Testis (tissue), 3 donors: Measurements from ENCODE around the gene VSNL1. TPM values are rescaled to one million over a fixed set of nuclear protein-coding genes. Genes with fewer than 3 reads are reported as not detected.

Experiments used
- DNase-seq: peaks from one replicate; pipeline ENCODE4 v3.0.0-alpha.2; 2019
- H3K27ac ChIP-seq, 2 donors: fragments of 200-600 bp; sonication (generic); one replicate each; pipeline ENCODE4 v1.5.1; 2019
- H3K27me3 ChIP-seq: fragments of 200-600 bp; sonication (generic); one replicate; pipeline ENCODE4 v1.5.1; 2019
- H3K36me3 ChIP-seq: fragments of 200-600 bp; sonication (generic); one replicate; pipeline ENCODE4 v1.5.1; 2017; ENCODE audit warnings: low read depth; ENCODE audit errors: missing control alignments
- H3K4me1 ChIP-seq: fragments of 200-600 bp; sonication (generic); one replicate; pipeline ENCODE4 v1.5.1; 2019
- H3K4me3 ChIP-seq, 2 donors: fragments of 200-600 bp; sonication (generic); one replicate each; pipeline ENCODE4 v1.5.1; 2017 to 2019
- H3K9me3 ChIP-seq: fragments of 200-600 bp; sonication (generic); one replicate; pipeline ENCODE4 v1.5.1; 2017
- POLR2A ChIP-seq: fragments of 450-650 bp; IDR thresholded peaks from one replicate; pipeline ENCODE4 v1.6.1; 2017; ENCODE audit warnings: antibody characterized with exemption, mild to moderate bottlenecking, moderate library complexity
- WGBS, 2 donors: methylation state at CpG; one replicate each; pipeline ENCODE4 v1.1.5; 2018; 5-methylcytosine and 5-hydroxymethylcytosine counted together
- intact Hi-C: fragments of 100-400 bp; cut with DNase I; formaldehyde crosslinking; loops from one replicate; pipeline ENCODE4 v1.15.1; 2023; ENCODE audit warnings: low total_unique reads
- polyA plus RNA-seq: library from polyadenylated mRNA; stranded (reverse); fragments of 350-450 nt; fragmentation: Illumina TruSeq; extraction: RNeasy Lipid Tissue Mini Kit (QIAGEN cat#74804); gene quantifications from one replicate; pipeline ENCODE4 v1.2.3, GENCODE V29; 2014; ENCODE audit warnings: low read depth, low replicate concordance; ENCODE audit not compliant: insufficient read depth
- total RNA-seq, 2 donors: library from RNA; depleted of rRNA; stranded (reverse); fragments of >200 nt; gene quantifications; one replicate each; pipeline ENCODE4 v1.2.3, GENCODE V29; 2016
- TF ChIP-seq, protein P1 (sequence below), 3 experiments: fragments of 450-650 bp in 2 of 3; fragments of 200-600 bp in 1 of 3; sonication (generic) in 1 of 3; IDR thresholded peaks; one replicate each; pipeline ENCODE4 v1.5.1; 2016 to 2019; ENCODE audit warnings: antibody characterized with exemption in 3 of 3, mild to moderate bottlenecking in 2 of 3, moderate library complexity in 1 of 3

Gene VSNL1
- total and polyA plus RNA-seq, 3 donors from 2014 or later = 0.46 to 1.8 (median 1.4) TPM

DNA sequence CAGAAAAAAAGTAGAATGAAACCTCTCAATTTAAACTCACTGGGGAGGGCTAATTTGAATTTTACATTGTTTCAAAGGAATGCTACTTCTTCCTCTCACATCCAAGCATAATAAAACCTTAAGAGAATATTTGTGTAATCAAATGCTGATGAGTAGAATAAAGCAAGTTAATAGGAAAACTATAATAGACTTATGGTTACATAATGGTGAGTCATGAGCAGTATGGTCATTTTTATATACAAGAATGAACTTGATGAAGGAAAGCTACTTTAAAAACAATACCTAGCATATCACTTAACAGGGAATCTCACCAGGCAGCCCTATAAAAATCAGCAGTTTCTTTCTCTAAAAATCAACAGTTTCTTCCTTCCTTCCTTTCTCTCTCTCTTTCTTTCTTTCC is 80.3 kb downstream of the VSNL1 start:
- H3K9me3 ChIP-seq = no peaks in the 10 kb centered on the region
- no peaks in the 10 kb centered on the region for H3K4me1 ChIP-seq
- no peak for DNase-seq
- TF ChIP-seq POLR2A = no peak
- TF ChIP-seq, protein P1, sequence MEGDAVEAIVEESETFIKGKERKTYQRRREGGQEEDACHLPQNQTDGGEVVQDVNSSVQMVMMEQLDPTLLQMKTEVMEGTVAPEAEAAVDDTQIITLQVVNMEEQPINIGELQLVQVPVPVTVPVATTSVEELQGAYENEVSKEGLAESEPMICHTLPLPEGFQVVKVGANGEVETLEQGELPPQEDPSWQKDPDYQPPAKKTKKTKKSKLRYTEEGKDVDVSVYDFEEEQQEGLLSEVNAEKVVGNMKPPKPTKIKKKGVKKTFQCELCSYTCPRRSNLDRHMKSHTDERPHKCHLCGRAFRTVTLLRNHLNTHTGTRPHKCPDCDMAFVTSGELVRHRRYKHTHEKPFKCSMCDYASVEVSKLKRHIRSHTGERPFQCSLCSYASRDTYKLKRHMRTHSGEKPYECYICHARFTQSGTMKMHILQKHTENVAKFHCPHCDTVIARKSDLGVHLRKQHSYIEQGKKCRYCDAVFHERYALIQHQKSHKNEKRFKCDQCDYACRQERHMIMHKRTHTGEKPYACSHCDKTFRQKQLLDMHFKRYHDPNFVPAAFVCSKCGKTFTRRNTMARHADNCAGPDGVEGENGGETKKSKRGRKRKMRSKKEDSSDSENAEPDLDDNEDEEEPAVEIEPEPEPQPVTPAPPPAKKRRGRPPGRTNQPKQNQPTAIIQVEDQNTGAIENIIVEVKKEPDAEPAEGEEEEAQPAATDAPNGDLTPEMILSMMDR (IDR thresholded peaks at IDR 0.05) = no peak
- H3K4me3 ChIP-seq = no peak overlapping the region
- H3K27ac ChIP-seq = no peak overlapping the region
- no peaks in the 10 kb centered on the region for H3K36me3 ChIP-seq
- intact Hi-C loops = no loop called here
- H3K27me3 ChIP-seq = no peaks in the 10 kb centered on the region

DNA sequence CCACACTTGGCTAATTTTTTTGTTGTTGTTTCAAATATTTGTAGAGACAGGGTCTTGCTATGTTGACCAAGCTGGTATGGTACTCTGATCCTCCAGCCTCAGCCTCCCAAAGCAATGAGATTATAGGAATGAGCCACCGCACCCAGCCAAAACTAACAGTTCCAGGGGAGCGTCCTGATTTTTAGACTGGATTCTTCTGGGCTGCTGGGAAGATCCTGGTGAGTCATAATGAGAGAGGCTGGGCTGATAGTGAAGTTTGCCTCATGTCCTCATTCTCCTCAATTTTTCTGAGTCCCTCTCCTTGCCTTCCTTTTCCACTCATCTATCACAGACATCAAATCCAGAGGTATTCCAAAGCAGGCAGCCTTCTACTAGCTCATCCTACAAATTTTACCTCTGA is 81.3 kb downstream of the VSNL1 start:
- Histone ChIP-seq H3K36me3 (no peaks in the 10 kb centered on the region), H3K4me3 (no peak overlapping the region), H3K27ac (no peak overlapping the region), H3K27me3 (no peaks in the 10 kb centered on the region), H3K9me3 (no peaks in the 10 kb centered on the region), H3K4me1 (no peaks in the 10 kb centered on the region)
- 85 to 94% methylated on average over 2 of the region's 2 CpGs for WGBS, 2 donors
- intact Hi-C loops = no loop called here
- DNase-seq = no peak
- TF ChIP-seq POLR2A = no peak
- TF ChIP-seq, protein P1 (IDR thresholded peaks at IDR 0.05) = no peak

DNA sequence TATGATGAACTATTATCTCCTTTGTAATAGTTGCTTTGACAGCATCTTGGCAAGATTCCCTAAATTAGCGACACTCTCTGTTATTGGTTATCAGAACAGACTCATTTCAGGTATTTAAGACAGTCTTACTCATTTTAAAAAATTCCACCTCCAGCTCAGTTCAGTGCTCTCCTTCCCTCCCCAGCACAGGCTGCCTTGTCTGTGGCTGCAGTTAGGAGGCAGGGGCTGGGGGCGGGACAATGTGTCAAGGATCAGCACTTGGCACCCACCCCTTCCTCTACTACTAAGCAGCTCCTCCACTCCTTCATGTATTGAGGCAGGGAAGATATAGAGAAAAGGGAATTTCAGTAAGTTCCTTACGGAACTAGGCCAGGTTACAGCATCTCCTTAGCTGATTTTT is 85.0 kb downstream of the VSNL1 start:
- H3K36me3 ChIP-seq = no peaks in the 10 kb centered on the region
- H3K4me3 ChIP-seq = no peak overlapping the region
- H3K4me1 ChIP-seq = no peaks in the 10 kb centered on the region
- no peaks in the 10 kb centered on the region for H3K27me3 ChIP-seq
- intact Hi-C loops = no loop called here
- no peaks in the 10 kb centered on the region for H3K9me3 ChIP-seq
- DNase-seq = no peak
- TF ChIP-seq, protein P1 (IDR thresholded peaks at IDR 0.05) = no peak
- TF ChIP-seq POLR2A = no peak
- no peak overlapping the region for H3K27ac ChIP-seq
- 72 to 79% methylated on average over 3 of the region's 3 CpGs for WGBS, 2 donors

DNA sequence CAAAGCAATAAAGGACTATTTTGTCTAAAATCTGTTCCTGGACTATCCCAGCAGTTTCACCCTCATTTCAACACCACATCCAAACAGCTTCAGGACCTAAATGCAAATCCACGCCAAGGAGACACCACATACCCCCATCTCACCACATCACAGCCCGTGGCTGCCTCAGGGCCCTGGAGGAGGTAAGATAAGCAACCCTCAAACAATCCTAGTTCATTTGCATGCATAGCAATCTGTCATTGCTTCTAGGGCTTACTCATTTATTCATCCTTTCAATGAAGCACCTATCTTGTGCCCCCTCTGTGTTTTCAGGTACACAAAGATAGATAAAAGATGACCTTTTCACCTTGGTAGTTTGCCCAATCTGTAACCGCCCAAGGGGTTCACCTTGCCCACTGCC is 86.5 kb downstream of the VSNL1 start:
- Histone ChIP-seq H3K36me3 (no peaks in the 10 kb centered on the region), H3K4me1 (no peaks in the 10 kb centered on the region), H3K9me3 (no peaks in the 10 kb centered on the region), H3K27ac (no peak overlapping the region), H3K4me3 (no peak overlapping the region), H3K27me3 (no peaks in the 10 kb centered on the region)
- DNase-seq = no peak
- WGBS, 2 donors = 90% methylated on average over 3 of the region's 3 CpGs
- no peak for TF ChIP-seq POLR2A
- TF ChIP-seq, protein P1 (IDR thresholded peaks at IDR 0.05) = no peak
- intact Hi-C loops = no loop called here

DNA sequence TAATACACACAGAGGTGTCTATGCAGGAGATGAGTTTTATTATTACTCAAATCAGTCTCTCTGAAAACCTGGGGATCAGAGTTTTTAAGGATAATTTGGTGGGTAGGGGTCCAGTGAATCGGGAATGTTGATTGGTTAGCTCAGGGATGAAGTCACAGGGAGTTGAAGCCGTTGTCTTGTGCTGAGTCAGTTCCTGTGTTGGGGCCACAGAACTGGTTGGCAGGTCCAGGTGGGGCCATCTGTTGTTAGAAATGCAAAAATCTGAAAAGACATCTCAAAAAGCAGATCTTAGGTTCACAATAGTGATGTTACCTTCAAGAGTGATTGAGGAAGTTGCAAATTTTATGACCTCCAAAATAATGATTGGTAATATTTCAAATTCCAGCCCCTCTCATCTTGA is 86.9 kb downstream of the VSNL1 start:
- H3K27me3 ChIP-seq = no peaks in the 10 kb centered on the region
- no peaks in the 10 kb centered on the region for H3K9me3 ChIP-seq
- no peak overlapping the region for H3K27ac ChIP-seq
- no peak for TF ChIP-seq POLR2A
- TF ChIP-seq, protein P1 (IDR thresholded peaks at IDR 0.05) = no peak
- 65 to 67% methylated on average over 2 of the region's 2 CpGs for WGBS, 2 donors
- no peaks in the 10 kb centered on the region for H3K36me3 ChIP-seq
- DNase-seq = no peak
- H3K4me1 ChIP-seq = no peaks in the 10 kb centered on the region
- intact Hi-C loops = no loop called here
- no peak overlapping the region for H3K4me3 ChIP-seq
